Neutrophil (primary cell): ENCODE results near the gene CREB3L4.
A peak's percentile ranks its signal among the peaks of the same experiment; 100 is the strongest.

ENCODE experiments used
- H3K27ac ChIP-seq: fragments of 200-600 bp; sonication (generic); 2 replicates; pipeline ENCODE4 v1.5.1; 2016; ENCODE audit warnings: mild to moderate bottlenecking, moderate library complexity
- H3K27me3 ChIP-seq: fragments of 200-600 bp; sonication (generic); 2 replicates; pipeline ENCODE4 v1.6.0; 2016; ENCODE audit warnings: mild to moderate bottlenecking
- H3K36me3 ChIP-seq: fragments of 200-600 bp; sonication (generic); 2 replicates; pipeline ENCODE4 v1.5.1; 2017
- H3K4me1 ChIP-seq, 2 experiments: fragments of 200-600 bp in 1 of 2; sonication (generic) in 1 of 2; 1 replicate in 1 of 2; 2 replicates in 1 of 2; pipeline versions ENCODE4 v1.5.1 to v1.6.1; 2013 to 2016; ENCODE audit warnings: low read depth in 1 of 2, low read length in 1 of 2, mild to moderate bottlenecking in 1 of 2, moderate library complexity in 1 of 2; ENCODE audit not compliant: control insufficient read depth in 1 of 2, insufficient read depth in 1 of 2
- H3K4me3 ChIP-seq, 2 experiments: fragments of 200-600 bp in 1 of 2; sonication (generic) in 1 of 2; 1 replicate in 1 of 2; 2 replicates in 1 of 2; pipeline ENCODE4 v1.5.1; 2013 to 2016; ENCODE audit warnings: low read depth in 1 of 2, low read length in 1 of 2, mild to moderate bottlenecking in 1 of 2, moderate library complexity in 1 of 2
- H3K9me3 ChIP-seq: fragments of 200-600 bp; sonication (generic); 2 replicates; pipeline ENCODE4 v1.5.1; 2016
- TF ChIP-seq, protein P1 (sequence below): fragments of 200-600 bp; sonication (generic); IDR thresholded peaks from 2 replicates; pipeline ENCODE4 v1.5.1; 2016; ENCODE audit warnings: antibody characterized with exemption

Gene CREB3L4

DNA sequence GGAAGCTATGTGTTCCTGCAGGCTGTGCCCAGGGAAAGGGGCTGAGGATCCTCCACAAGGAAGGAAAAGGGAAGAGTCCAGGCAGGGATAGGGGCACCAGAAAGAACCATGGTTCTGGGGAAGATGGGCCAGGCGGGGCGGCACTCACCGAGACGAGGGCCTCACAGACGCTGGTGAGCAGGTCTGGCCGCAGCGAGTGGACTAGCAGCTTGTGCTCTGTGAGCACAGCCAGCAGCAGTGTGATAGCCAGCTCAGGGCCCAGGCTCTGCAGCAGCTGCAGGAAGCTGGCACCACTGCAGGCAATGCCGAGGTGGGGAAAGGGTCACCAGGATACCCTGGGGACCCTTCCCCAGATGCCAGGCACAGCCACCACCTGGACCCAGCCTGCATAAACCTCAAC is 26.9 kb upstream of the CREB3L4 start:
- TF ChIP-seq, protein P1, sequence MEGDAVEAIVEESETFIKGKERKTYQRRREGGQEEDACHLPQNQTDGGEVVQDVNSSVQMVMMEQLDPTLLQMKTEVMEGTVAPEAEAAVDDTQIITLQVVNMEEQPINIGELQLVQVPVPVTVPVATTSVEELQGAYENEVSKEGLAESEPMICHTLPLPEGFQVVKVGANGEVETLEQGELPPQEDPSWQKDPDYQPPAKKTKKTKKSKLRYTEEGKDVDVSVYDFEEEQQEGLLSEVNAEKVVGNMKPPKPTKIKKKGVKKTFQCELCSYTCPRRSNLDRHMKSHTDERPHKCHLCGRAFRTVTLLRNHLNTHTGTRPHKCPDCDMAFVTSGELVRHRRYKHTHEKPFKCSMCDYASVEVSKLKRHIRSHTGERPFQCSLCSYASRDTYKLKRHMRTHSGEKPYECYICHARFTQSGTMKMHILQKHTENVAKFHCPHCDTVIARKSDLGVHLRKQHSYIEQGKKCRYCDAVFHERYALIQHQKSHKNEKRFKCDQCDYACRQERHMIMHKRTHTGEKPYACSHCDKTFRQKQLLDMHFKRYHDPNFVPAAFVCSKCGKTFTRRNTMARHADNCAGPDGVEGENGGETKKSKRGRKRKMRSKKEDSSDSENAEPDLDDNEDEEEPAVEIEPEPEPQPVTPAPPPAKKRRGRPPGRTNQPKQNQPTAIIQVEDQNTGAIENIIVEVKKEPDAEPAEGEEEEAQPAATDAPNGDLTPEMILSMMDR, result no peak
- no peak overlapping the region for H3K4me3 ChIP-seq
- H3K4me1 ChIP-seq, result peaks cover 28 to 29% of the 10 kb centered on the region in 2 experiments
- H3K27me3 ChIP-seq, result no peaks in the 10 kb centered on the region
- peak overlapping the region; percentile 43 for H3K27ac ChIP-seq
- H3K9me3 ChIP-seq, result no peaks in the 10 kb centered on the region
- peaks cover 76% of the 10 kb centered on the region for H3K36me3 ChIP-seq

DNA sequence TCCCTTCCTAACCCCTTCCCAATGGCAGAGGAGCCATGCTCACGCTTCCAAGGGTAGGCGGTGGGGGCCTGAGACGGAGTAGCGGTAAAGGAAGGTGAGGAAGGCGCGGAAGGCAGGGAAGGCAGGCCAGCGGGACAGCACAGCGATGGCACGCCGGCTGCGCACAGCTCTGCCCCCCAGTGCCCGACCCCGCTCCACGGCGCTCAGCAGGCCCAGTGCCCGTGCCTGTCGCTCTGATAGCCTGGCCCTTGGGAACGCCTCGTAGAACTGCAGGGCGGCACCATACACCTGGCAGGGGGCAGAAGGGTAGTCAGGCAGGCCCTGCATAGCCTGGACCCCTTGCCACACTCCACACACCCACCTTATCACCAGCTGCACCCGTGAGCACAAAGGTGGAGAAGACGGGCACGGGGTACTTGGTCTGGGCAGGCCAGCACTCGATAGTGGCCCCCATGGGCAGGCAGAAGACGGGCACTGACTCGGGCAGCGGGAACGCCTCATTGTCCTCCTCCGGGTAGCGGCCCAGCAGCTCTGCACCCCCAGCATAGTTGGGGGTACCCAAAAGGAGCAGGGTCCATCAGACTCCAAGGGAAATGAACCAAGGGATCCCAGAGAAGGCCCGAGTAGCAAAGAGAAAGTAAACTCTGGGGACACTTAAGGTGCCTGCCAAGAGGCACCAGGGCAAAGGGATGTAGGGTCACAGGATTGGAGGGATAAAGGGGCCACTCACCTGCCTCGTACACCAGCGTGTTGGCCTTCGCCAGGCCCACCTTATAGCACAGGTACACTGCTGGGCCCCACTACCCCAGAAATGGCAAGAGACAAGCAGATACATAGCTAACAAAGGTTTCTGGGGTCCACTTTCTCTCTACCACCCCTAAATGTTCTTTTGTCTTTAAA is 25.6 kb upstream of the CREB3L4 start:
- H3K4me3 ChIP-seq, result no peak overlapping the region
- H3K27me3 ChIP-seq, result no peaks in the 10 kb centered on the region
- H3K36me3 ChIP-seq, result peaks cover 65% of the 10 kb centered on the region
- H3K9me3 ChIP-seq, result no peaks in the 10 kb centered on the region
- H3K4me1 ChIP-seq, result peaks cover 34 to 36% of the 10 kb centered on the region in 2 experiments
- H3K27ac ChIP-seq, result peak overlapping the region; percentile 100
- TF ChIP-seq, protein P1, result no peak

DNA sequence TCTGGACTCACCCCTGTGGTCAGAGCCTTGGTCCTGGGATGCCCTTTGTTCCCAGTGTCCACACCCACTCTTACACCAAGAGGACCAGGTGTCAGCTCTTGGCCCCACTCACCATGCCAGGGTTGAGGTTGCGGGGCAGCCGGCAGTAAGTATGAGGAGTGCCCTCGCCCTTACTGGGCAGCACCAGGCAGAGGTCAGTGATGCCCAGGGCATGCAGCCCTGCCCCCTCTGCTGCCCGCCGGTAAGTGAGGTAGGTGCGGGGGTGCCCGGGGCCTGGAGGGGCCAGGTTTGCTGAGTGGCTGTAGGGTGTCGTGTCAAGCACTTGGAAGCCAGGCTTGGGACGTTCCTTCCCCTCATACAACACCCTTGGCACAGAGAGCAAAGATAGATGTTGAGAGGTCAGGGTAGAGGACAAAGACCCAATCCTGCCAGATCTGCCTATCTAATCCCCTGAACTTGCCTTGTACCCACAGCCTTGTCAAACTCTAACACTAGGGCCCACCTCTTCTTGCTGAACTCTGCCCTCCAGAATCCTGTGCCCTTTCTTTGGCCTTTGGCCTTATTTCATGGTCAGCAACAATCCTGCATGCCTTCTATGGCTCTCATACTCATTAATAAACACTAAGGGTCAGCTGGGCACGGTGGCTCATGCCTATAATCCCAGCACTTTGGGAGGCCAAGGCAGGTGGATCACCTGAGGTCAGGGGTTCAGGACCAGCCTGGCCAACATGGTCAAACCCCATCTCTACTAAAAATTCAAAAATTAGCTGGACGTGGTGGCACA is 24.7 kb upstream of the CREB3L4 start:
- H3K27ac ChIP-seq, result peak overlapping the region; percentile 100
- TF ChIP-seq, protein P1, result no peak
- H3K9me3 ChIP-seq, result no peaks in the 10 kb centered on the region
- H3K27me3 ChIP-seq, result no peaks in the 10 kb centered on the region
- H3K4me3 ChIP-seq, result no peak overlapping the region
- peaks cover 65% of the 10 kb centered on the region for H3K36me3 ChIP-seq
- peaks cover 41 to 45% of the 10 kb centered on the region in 2 experiments for H3K4me1 ChIP-seq

DNA sequence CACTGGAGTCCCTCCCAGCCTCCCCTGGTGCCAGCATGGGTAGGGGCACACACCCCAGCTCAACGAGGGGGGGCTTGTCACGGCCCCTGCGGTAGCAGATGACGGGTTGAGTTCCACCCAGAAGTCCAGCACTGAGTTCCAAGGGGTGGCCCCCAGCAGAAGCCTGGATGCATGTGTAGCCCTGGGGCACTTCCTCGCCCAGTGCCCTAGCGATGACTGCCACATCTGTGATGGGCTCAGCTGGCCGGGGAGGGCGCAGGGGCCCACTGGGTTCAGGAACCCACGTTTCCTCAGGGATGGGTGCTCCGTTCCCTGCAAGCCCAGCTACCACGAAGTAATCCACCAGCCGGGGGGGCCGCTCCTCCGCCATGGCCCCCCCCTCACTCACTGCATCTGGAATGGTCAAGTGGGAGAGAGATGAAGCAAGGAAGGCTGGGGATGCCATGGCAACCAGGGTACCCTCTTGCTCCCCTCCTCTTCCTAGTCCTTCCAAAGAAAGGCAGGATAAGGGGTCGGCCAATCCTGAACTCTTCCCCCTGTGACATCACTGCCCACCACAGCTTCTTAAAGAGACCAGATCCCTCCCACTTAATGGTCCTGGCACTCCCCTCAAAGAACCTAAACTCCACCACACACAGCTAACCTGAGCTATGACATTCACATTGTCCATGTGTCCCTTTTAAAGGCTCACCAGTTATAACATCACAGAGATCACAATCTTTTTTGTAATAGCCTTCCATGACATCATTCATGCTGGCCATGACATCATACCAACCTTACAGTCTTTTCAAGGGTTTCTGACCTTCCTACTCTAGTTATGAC is 23.5 kb upstream of the CREB3L4 start:
- H3K9me3 ChIP-seq, result no peaks in the 10 kb centered on the region
- TF ChIP-seq, protein P1, result no peak
- H3K36me3 ChIP-seq, result peaks cover 65% of the 10 kb centered on the region
- no peaks in the 10 kb centered on the region for H3K27me3 ChIP-seq
- peaks cover 41 to 47% of the 10 kb centered on the region in 2 experiments for H3K4me1 ChIP-seq
- H3K4me3 ChIP-seq, result peak overlapping the region; percentile 75 to 83
- H3K27ac ChIP-seq, result peak overlapping the region; percentile 100

DNA sequence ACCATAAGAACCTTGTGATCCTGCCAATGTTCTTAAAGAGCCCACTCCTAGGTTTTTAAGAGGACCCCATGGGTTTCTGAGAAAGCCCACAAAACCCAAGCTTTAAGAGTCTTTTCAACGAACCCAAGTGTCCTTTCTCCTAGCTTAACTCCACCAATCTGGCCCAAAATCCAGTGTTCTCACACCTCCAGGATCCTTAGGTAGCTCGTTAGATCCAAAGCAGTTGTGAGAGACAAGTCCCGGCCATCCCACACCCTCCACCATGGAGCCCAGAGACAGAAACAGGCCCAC is 22.9 kb upstream of the CREB3L4 start:
- peak overlapping the region; percentile 100 for H3K27ac ChIP-seq
- H3K27me3 ChIP-seq, result no peaks in the 10 kb centered on the region
- TF ChIP-seq, protein P1, result no peak
- peaks cover 41 to 47% of the 10 kb centered on the region in 2 experiments for H3K4me1 ChIP-seq
- H3K4me3 ChIP-seq, result peak overlapping the region; percentile 75 to 83
- no peaks in the 10 kb centered on the region for H3K9me3 ChIP-seq
- peaks cover 65% of the 10 kb centered on the region for H3K36me3 ChIP-seq
